ENCODE measurements around the gene OR6C75. TPM values are rescaled to one million over a fixed set of nuclear protein-coding genes. Genes with fewer than 3 reads are reported as not detected.

OR6C75 gene
- total RNA-seq, 1 donor from 2014 or later, result not detected

Other genes starting within 250 kb of the OR6C75 start
- not detected for gene OR9K2, start 236.6 kb upstream of the OR6C75 start, total RNA-seq
- gene OR10A7, start 141.9 kb upstream of the OR6C75 start, total RNA-seq, result not detected
- not detected for gene OR6C74, start 118.4 kb upstream of the OR6C75 start, total RNA-seq
- gene OR6C6, start 66.4 kb upstream of the OR6C75 start, total RNA-seq, result not detected
- gene OR6C1, start 48.6 kb upstream of the OR6C75 start, total RNA-seq, result not detected
- gene OR6C3, start 32.2 kb upstream of the OR6C75 start, total RNA-seq, result not detected
- not detected for gene OR6C65, start 37.6 kb downstream of the OR6C75 start, total RNA-seq
- gene OR6C76, start 63.3 kb downstream of the OR6C75 start, total RNA-seq, result not detected
- not detected for gene OR6C2, start 81.1 kb downstream of the OR6C75 start, total RNA-seq
- not detected for gene OR6C70, start 107.2 kb downstream of the OR6C75 start, total RNA-seq
- not detected for gene OR6C68, start 129.4 kb downstream of the OR6C75 start, total RNA-seq
- gene OR6C4, start 186.6 kb downstream of the OR6C75 start, total RNA-seq, result not detected
- not detected for gene OR2AP1, start 209.5 kb downstream of the OR6C75 start, total RNA-seq